Frontal cortex (tissue), 4 donors: ENCODE measurements around the gene PSMA4. TPM values are rescaled to one million over a fixed set of nuclear protein-coding genes. Genes with fewer than 3 reads are reported as not detected.
A peak's percentile ranks its signal among the peaks of the same experiment; 100 is the strongest.
"Not testable (repeated sequence)": the region's sequence is repeated elsewhere in the genome, so short reads cannot be mapped to it uniquely, and the experiment has no call there.

Experiments used
- DNase-seq, 2 donors: peaks; one replicate each; pipeline ENCODE4 v3.0.0; 2012; ENCODE audit warnings: low spot score in 2 of 2
- FAIRE-seq: peaks from 2 replicates; lab custom pipeline; 2012; peaks lifted over from hg19 to GRCh38; lab: Jason Lieb, UNC
- total RNA-seq: library from RNA; depleted of rRNA; stranded (reverse); fragments of >200 nt; gene quantifications from one replicate; pipeline ENCODE4 v1.2.3, GENCODE V29; 2014
- donor health status: control.
- donor health status: control.
- donor health status: control.

The PSMA4 gene
- 105 TPM for total RNA-seq

GRCh38 chr15:78540141-78540870 is at the start of gene PSMA4:
PSMA4 (plus strand) TSS chr15:78540444; CDS start chr15:78541928, 1,484 bp downstream.
- DNase-seq (peak; percentile 80 to 86), FAIRE-seq (no peak)

- DNase-seq (no peak), FAIRE-seq (no peak)
These were observed 47.4 kb upstream of the PSMA4 start for GRCh38 chr15:78492872-78493271.

DNA sequence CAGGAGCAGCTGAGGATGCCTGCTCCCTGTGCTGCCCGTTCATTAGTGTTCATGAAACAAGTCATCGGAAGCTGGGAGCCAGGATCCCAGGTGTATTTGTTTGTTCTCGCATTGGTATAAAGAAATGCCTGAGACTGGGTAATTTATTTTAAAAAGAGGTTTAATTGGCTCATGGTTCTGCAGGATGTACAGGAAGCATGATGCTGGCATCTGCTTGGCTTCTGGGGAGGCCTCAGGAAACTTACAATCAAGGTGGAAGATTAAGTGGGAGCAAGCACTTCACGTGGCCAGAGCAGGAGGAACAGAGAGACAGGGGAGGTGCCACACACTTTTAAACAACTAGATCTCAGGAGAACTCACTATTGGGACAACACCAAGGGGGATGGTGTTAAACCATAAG is 38.4 kb upstream of the PSMA4 start:
- DNase-seq = no peak
- no peak for FAIRE-seq

GRCh38 chr15:78502641-78503040 is 37.6 kb upstream of the PSMA4 start:
- FAIRE-seq (no peak), DNase-seq (no peak)

DNA sequence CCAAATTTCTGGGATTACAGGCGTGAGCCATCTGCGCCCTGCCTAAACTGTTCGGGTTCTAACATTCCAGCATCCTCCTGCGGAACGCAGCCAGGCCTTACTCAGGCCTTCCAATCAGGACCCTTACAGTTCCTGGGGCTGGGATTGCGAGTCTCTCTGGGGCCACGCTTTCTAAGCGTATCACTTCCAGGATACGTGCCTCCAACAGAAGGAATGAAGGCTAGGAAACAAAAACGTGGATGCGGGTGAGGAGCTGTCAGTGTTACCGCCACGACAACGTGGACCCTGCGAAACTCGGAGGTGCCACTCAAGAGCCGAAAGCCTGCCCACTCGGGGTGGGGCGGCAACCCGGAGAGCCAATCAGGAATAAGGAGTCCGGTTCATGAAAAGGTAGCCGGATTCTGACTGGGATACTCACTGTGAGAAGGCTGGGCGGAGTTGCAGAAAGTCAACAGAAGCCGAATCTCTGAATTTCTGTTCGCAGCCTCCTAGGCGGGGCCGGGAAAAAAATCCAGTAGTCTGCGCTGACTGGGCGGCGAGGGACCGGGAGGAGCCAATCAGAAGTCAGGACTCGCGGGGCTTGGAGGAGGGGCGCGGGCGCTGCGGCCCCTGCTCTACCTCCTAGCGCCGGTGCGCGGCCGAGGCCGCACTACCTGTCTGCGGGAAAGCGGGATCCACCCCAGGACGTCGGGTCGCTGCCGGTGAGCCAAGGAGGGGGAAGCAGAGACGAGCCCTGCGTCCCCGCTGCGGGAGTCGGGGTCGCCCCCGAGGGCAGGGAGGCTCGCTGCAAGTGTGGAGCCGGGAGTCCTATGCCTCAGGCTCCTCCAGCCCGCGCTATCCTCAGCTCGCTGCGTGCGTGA is 33.0 kb upstream of the PSMA4 start, which contains the start of gene HYKK:
Gene HYKK (plus strand): TSS at position 607 of the 860 bp plus-strand sequence. CDS start 5,512 bp downstream, outside the sequence.
- DNase-seq (peak; percentile 77 to 89), FAIRE-seq (peak; percentile 37)

DNA sequence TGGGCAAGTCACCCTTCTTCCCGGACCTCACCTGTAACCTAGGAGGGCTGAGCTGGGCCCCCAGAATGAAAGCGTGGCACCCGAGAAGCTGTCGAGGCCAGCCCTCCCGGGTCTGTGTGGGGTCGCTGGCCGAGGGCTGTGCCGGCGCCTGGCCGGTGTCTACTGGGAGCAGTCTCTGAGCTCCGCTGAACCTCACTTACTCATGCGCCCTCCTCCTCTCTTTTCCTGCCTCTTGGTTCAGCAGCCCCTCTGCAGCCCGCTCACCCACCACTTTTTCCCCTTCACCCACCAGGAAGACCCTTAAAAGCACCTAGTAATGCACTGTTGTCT is 32.4 kb upstream of the PSMA4 start:
- DNase-seq (no peak), FAIRE-seq (no peak)

GRCh38 chr15:78508272-78508671 is 32.0 kb upstream of the PSMA4 start:
- FAIRE-seq = no peak
- no peak for DNase-seq

GRCh38 chr15:78509726-78510312 is 30.4 kb upstream of the PSMA4 start:
- no peak for DNase-seq
- no peak for FAIRE-seq

DNA sequence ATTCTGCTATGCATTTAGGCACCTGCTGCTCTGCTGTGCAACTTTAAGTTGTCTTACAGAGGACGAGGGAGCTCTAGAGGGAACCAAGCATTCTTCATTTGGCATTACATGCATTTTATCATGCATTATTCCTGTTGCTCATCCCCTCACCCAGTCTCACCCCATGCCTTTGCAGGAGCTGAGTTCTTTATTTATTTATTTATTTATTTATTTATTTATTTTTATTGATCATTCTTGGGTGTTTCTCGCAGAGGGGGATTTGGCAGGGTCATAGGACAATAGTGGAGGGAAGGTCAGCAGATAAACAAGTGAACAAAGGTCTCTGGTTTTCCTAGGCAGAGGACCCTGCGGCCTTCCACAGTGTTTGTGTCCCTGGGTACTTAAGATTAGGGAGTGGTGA is 20.2 kb upstream of the PSMA4 start:
- not testable (repeated sequence) for DNase-seq, FAIRE-seq

DNA sequence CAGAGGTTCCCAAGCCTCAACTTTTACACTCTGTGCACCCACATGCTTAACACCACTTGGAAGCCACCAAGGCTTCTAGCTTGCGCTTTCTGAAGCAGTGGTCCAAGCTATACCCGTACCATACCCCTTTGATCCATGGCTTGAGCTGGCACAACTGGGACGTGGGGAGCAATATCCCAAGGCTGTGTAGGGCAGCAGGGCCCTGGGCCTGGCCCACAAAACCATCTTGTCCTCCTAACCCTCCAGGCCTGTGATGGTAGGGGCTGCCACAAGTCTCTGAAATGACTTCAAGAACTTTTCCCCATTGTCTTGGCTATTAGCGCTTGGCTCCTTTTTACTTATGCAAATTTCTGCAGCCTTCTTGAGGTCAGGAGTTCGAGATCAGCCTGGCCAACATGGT is 16.0 kb upstream of the PSMA4 start:
- DNase-seq (no peak), FAIRE-seq (no peak)

DNA sequence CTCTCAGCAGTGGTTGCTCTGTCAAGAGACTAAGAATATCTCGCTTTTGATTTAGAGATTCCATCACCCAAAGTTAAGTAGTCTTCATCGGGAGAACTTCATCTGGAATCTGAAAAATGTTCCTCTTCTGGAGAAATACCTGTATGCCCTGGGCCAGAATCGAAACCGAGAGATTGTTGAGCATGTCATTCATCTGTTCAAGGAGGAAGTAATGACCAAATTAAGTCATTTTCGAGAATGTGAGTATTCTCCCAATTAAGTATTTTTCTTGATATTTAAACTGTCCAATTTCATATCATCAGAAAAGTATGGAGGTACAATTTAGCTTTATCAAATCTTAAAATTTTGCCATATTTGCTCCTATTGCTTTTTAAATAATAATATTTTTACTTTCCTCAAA is 12.9 kb upstream of the PSMA4 start:
- DNase-seq = no peak
- no peak for FAIRE-seq

DNA sequence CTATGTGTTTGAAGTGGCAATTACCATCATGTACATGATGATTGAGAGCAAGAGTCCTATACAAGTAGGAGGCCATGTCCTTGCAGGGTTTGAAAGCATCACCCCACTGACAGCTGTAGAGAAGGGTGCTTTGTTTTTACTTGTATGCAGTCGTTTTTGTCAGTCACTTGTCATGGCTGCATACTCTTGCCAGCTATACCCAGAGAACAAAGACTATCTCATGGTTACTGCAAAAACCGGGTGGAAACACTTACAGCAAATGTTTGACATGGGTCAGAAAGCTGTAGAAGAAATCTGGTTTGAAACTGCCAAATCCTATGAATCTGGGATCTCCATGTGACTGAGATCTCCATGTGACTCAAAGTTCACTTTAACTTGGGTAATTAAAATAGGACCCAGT is 6.9 kb upstream of the PSMA4 start:
- no peak for DNase-seq
- no peak for FAIRE-seq

GRCh38 chr15:78536134-78536533 is 4.1 kb upstream of the PSMA4 start:
- no peak for DNase-seq
- FAIRE-seq = no peak

DNA sequence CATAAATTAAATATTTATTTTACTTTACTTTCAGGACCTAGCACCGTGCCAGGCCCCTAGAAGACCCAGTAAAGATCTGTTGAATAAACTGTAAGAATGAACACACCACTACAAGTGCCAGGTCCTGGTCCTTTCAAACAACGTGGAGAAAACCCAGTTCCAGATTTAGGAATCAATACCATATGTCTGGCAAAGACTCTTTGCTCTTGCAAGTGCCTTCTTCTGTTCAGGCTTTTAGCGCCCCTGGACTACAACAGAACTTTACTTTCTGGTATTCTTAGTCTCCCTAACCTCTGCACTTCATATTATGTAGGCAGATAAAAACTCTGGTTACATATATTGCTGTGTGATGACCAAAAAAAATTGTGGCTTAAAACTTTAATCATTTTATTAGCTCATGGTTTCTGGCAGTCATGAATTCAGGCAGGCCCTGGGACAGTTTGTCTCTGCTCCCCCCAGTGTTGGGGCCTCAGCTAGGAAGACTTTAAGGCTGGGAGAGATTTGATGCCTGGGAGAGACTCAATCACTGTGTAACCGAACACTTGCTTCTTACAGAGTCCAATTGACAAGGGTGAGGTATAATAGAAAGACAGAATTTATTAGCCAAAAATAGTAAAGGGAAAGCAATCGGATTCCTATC is 2.9 kb upstream of the PSMA4 start:
- FAIRE-seq (no peak), DNase-seq (no peak)

GRCh38 chr15:78538358-78538757 is 1.9 kb upstream of the PSMA4 start:
- no peak for FAIRE-seq
- no peak for DNase-seq

- not testable (repeated sequence) for DNase-seq, FAIRE-seq
These were observed 642 bp upstream of the PSMA4 start for GRCh38 chr15:78539464-78540140.

DNA sequence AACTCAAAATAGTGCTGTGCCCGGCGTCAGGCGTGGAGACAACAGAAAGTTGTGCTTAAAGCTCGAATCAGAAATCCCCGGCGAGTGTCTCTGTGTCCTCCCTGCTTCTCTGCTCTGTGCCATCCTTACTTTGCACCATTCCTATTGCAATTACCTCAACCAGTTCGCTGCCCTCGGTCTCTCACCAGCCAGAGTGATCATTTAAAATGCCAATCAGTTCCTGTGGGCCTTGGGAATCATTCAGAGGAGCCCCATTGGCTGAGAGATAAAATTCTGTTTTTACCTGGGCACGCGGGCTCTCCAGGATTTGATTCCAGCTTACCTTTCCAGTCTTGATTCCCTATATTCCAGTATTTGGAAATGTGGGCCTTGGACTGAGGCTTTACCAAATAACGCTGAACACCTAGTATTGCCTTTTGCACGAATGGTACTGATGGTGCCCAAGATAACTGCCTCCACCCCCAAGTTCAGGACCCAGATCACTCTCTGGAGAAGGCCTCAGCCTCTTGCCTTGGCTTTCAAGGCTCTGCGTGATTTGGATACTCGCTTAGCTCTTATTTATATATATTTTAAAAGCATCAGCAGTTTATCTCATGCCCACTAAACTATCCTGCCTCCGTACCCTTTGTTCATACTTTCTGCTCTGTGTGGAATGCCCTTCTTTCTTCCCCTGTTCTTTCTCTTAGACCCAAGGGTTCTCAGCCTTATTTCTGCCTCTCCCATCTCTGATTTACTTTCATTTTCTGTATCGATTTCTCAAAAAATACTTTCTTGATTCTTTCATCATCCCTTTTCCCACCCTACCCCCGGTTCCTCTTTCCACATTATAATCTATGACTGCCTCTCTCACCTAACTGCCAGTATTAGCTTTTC is 863 bp downstream of the PSMA4 start:
- FAIRE-seq (no peak), DNase-seq (no peak)

DNA sequence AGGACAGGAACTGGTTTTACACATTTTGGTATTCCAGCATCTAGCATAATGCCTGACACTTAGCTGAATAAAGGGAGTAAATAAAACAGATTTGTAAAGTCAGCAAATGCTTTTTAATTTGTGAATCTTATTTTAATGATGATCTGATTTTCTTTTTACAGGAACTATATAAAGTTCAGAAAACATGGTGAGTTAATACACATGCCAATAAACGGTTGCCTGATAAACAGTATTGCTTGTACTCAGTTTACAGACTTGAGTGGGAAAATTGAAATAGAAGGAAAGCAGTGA is 1.4 kb downstream of the PSMA4 start:
- DNase-seq = no peak
- no peak for FAIRE-seq

DNA sequence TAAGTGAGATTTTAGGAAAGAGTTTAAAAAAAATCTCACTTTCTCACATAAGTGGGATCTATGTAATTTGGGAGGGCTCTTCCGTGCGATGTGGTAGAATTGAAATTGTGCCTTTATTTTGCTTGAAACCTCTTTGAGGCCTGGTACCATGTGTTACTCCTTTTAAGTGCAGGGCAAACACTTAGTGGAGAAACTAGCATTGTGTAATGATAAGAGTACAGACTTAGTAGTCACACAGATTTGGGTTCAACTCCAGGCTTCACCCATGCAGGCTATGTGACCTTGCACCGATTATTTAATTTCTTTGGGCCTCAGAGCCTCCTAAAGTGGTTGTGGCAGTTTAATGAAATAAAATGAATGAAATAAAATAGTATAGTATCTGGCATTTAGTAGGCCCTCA is 2.4 kb downstream of the PSMA4 start:
- no peak for FAIRE-seq
- no peak for DNase-seq
